SK-N-SH (cell line): ENCODE measurements around the gene CNOT4. TPM values are rescaled to one million over a fixed set of nuclear protein-coding genes. Genes with fewer than 3 reads are reported as not detected.

Experiments
- CTCF ChIA-PET: fragments of 300-600, 350-600 bp; formaldehyde crosslinking; extraction: SDS; loops from one replicate; lab custom pipeline; 2021; lab: Yijun Ruan, JAX
- POLR2A ChIA-PET: fragments of 350-600 bp; sonication (Branson Sonifier 250); formaldehyde crosslinking; extraction: SDS; loops from one replicate; lab custom pipeline; 2020; ENCODE audit warnings: antibody characterized with exemption, inconsistent platforms; lab: Yijun Ruan, JAX
- DNase-seq: peaks from one replicate; pipeline ENCODE4 v3.0.0; 2012
- H2AFZ ChIP-seq: fragments of 200-600 bp; sonication (generic); 2 replicates; pipeline ENCODE4 v1.8.1; 2016; ENCODE audit warnings: antibody characterized with exemption, mild to moderate bottlenecking, low read depth
- H3F3A ChIP-seq: fragments of 200-600 bp; sonication (generic); replicated peaks from 2 replicates; pipeline ENCODE3; 2016; ENCODE audit warnings: antibody characterized with exemption, mild to moderate bottlenecking; ENCODE audit not compliant: insufficient read depth
- H3K27ac ChIP-seq, 2 experiments: fragments of 200-500 bp in 1 of 2; fragments of 200-600 bp in 1 of 2; sonication (Bioruptor generic) in 1 of 2; sonication (generic), shearing (Covaris generic) in 1 of 2; 2 replicates each; pipeline versions ENCODE4 v1.5.1 to v1.6.1; 2014 to 2016; ENCODE audit warnings: low read depth in 2 of 2, inconsistent platforms in 1 of 2, low read length in 1 of 2, mild to moderate bottlenecking in 1 of 2, mixed read lengths in 1 of 2
- H3K27me3 ChIP-seq: fragments of 200-600 bp; sonication (generic), shearing (Covaris generic); 2 replicates; pipeline ENCODE4 v1.6.1; 2016; ENCODE audit warnings: mixed run types; ENCODE audit not compliant: insufficient read depth
- H3K36me3 ChIP-seq, 2 experiments: fragments of 200-500 bp in 1 of 2; fragments of 200-600 bp in 1 of 2; sonication (Bioruptor generic) in 1 of 2; sonication (generic) in 1 of 2; replicated peaks in 1 of 2; 2 replicates each; pipeline versions ENCODE3 to v1.5.1; 2014 to 2016; ENCODE audit warnings: low read length in 1 of 2, mild to moderate bottlenecking in 1 of 2; ENCODE audit not compliant: insufficient read depth in 2 of 2, control insufficient read depth in 1 of 2
- H3K4me1 ChIP-seq, 2 experiments: fragments of 200-500 bp in 1 of 2; fragments of 200-600 bp in 1 of 2; sonication (Bioruptor generic) in 1 of 2; sonication (generic), shearing (Covaris generic) in 1 of 2; 2 replicates each; pipeline versions ENCODE4 v1.5.1 to v1.6.1; 2014 to 2016; ENCODE audit warnings: low read depth in 1 of 2, low read length in 1 of 2, mixed run types in 1 of 2; ENCODE audit not compliant: insufficient read depth in 2 of 2, control insufficient read depth in 1 of 2
- H3K4me2 ChIP-seq: fragments of 200-600 bp; sonication (generic), shearing (Covaris generic); 2 replicates; pipeline ENCODE4 v1.6.1; 2017; ENCODE audit warnings: mixed run types
- H3K4me3 ChIP-seq, 2 experiments: fragments of 200-500 bp in 1 of 2; fragments of 200-600 bp in 1 of 2; sonication (Bioruptor generic) in 1 of 2; sonication (generic), shearing (Covaris generic) in 1 of 2; 2 replicates each; pipeline versions ENCODE4 v1.5.1 to v1.8.1; 2014 to 2016; ENCODE audit warnings: low read depth in 2 of 2, inconsistent platforms in 1 of 2, low read length in 1 of 2, mild to moderate bottlenecking in 1 of 2, mixed read lengths in 1 of 2, moderate library complexity in 1 of 2
- H3K79me2 ChIP-seq: fragments of 200-600 bp; sonication (generic); 2 replicates; pipeline ENCODE4 v1.8.1; 2017; ENCODE audit warnings: mild to moderate bottlenecking; ENCODE audit not compliant: insufficient read depth
- H3K9ac ChIP-seq: fragments of 200-600 bp; sonication (generic); 2 replicates; pipeline ENCODE4 v1.6.1; 2017; ENCODE audit warnings: mixed run types
- H3K9me2 ChIP-seq: fragments of 200-600 bp; sonication (generic); 2 replicates; pipeline ENCODE4 v1.6.1; 2017; ENCODE audit warnings: mixed run types
- H3K9me3 ChIP-seq: fragments of 200-600 bp; sonication (generic); 2 replicates; pipeline ENCODE4 v1.6.1; 2017; ENCODE audit warnings: mixed run types, mild to moderate bottlenecking, moderate library complexity
- H4K20me1 ChIP-seq: fragments of 200-600 bp; sonication (generic); 2 replicates; pipeline ENCODE4 v1.6.1; 2017; ENCODE audit warnings: mild to moderate bottlenecking, mixed run types; ENCODE audit not compliant: insufficient read depth
- CHD2 ChIP-seq: fragments of 150-350 bp; IDR thresholded peaks from 2 replicates; pipeline ENCODE4 v1.6.1; 2018; ENCODE audit warnings: low read length; ENCODE audit not compliant: partially characterized antibody
- CTCF ChIP-seq: fragments of 200-600 bp; sonication (generic); IDR thresholded peaks from 2 replicates; pipeline ENCODE4 v1.6.1; 2017; ENCODE audit warnings: antibody characterized with exemption, mild to moderate bottlenecking, moderate library complexity
- FOSL2 ChIP-seq: IDR thresholded peaks from 2 replicates; pipeline ENCODE4 v1.4.0; 2012; ENCODE audit warnings: low read depth, mild to moderate bottlenecking, moderate library complexity, borderline replicate concordance
- FOXM1 ChIP-seq: IDR thresholded peaks from 2 replicates; pipeline ENCODE4 v1.4.0; 2012; ENCODE audit warnings: low read depth, mild to moderate bottlenecking
- GATA2 ChIP-seq: sonication (generic); formaldehyde crosslinking; IDR thresholded peaks from 2 replicates; pipeline ENCODE4 v1.5.0; 2020; ENCODE audit warnings: mild to moderate bottlenecking, missing genetic modification reagents
- JUND ChIP-seq: IDR thresholded peaks from 2 replicates; pipeline ENCODE4 v1.4.0; 2012
- MAX ChIP-seq: IDR thresholded peaks from 2 replicates; pipeline ENCODE4 v1.4.0; 2012; ENCODE audit warnings: low read depth
- MEF2A ChIP-seq: IDR thresholded peaks from 2 replicates; pipeline ENCODE4 v1.4.0; 2012; ENCODE audit warnings: low read depth, borderline replicate concordance
- MXI1 ChIP-seq: IDR thresholded peaks from 2 replicates; pipeline ENCODE4 v1.6.1; 2012; ENCODE audit warnings: mild to moderate bottlenecking, low read depth, low read length, improper control_type of control experiment
- NFIC ChIP-seq: IDR thresholded peaks from 2 replicates; pipeline ENCODE4 v1.4.0; 2012; ENCODE audit warnings: borderline replicate concordance
- POLR2AphosphoS5 ChIP-seq: IDR thresholded peaks from 2 replicates; pipeline ENCODE4 v1.6.1; 2012; ENCODE audit warnings: low read depth, low read length
- RAD21 ChIP-seq: IDR thresholded peaks from 2 replicates; pipeline ENCODE4 v1.6.1; 2012; ENCODE audit warnings: mild to moderate bottlenecking, low read length
- RCOR1 ChIP-seq: fragments of 150-350 bp; IDR thresholded peaks from 2 replicates; pipeline ENCODE4 v1.6.1; 2017; ENCODE audit warnings: antibody characterized with exemption, low read length
- SIN3A ChIP-seq: IDR thresholded peaks from 2 replicates; pipeline ENCODE4 v1.6.1; 2012; ENCODE audit warnings: low read depth, mild to moderate bottlenecking, low read length, moderate library complexity, borderline replicate concordance
- TAF1 ChIP-seq: IDR thresholded peaks from 2 replicates; pipeline ENCODE4 v1.6.1; 2012; ENCODE audit warnings: low read depth, mild to moderate bottlenecking, low read length, moderate library complexity, borderline replicate concordance
- TEAD4 ChIP-seq: IDR thresholded peaks from 2 replicates; pipeline ENCODE4 v1.4.0; 2012; ENCODE audit warnings: mild to moderate bottlenecking, borderline replicate concordance; ENCODE audit not compliant: insufficient read depth
- USF1 ChIP-seq: IDR thresholded peaks from 2 replicates; pipeline ENCODE4 v1.4.0; 2012; ENCODE audit warnings: low read depth, borderline replicate concordance
- USF2 ChIP-seq: fragments of 150-350 bp; IDR thresholded peaks from 2 replicates; pipeline ENCODE4 v1.6.1; 2017; ENCODE audit warnings: antibody characterized with exemption, low read length, low read depth, borderline replicate concordance
- YY1 ChIP-seq: IDR thresholded peaks from 2 replicates; pipeline ENCODE4 v1.4.0; 2012; ENCODE audit warnings: low read depth, mild to moderate bottlenecking
- ZBTB33 ChIP-seq: IDR thresholded peaks from 2 replicates; pipeline ENCODE4 v1.4.0; 2012; ENCODE audit warnings: low read depth, borderline replicate concordance
- WGBS: methylation state at CpG from one replicate; pipeline ENCODE4 v1.1.6; 2017; ENCODE audit warnings: low lambda C conversion rate; 5-methylcytosine and 5-hydroxymethylcytosine counted together
- polyA plus RNA-seq, 3 experiments: library from polyadenylated mRNA; depleted of rRNA; stranded (reverse); fragments of >200 nt; gene quantifications; 2 replicates each; pipeline ENCODE4 v1.2.3, GENCODE V29; 2012

The CNOT4 gene
- polyA plus RNA-seq, 1 of the 3 experiments (the other 2 are of a cell fraction), result 8.0 TPM

- H3K36me3 ChIP-seq, result peaks cover 28 to 29% of the 10 kb centered on the region in 2 experiments
- peaks cover 0 to 5% of the 10 kb centered on the region in 2 experiments; a peak in 1 of 4 replicates for H3K4me1 ChIP-seq
- H3K27me3 ChIP-seq, result no peaks in the 10 kb centered on the region
- DNase-seq, result no peak
- H3K27ac ChIP-seq, result no peak overlapping the region
- no peak overlapping the region for H3K4me3 ChIP-seq
- H3K9ac ChIP-seq, result no peak overlapping the region
- no peaks in the 10 kb centered on the region for H4K20me1 ChIP-seq
- no peak overlapping the region for H3K4me2 ChIP-seq
- H2AFZ ChIP-seq, result no peak overlapping the region
- no peak for TF ChIP-seq FOXM1
- TF ChIP-seq RAD21, result no peak
- TF ChIP-seq JUND, result no peak
- TF ChIP-seq MAX, result no peak
- TF ChIP-seq MXI1, result no peak
- no peak for TF ChIP-seq USF2
- no peak for TF ChIP-seq CHD2
- no peak for TF ChIP-seq MEF2A
- TF ChIP-seq YY1, result no peak
- TF ChIP-seq ZBTB33, result no peak
- no peak for TF ChIP-seq SIN3A
- no peak for TF ChIP-seq TEAD4
- no peak for TF ChIP-seq USF1
- no peak for TF ChIP-seq RCOR1
- no peak for TF ChIP-seq CTCF
- TF ChIP-seq TAF1, result no peak
- TF ChIP-seq NFIC, result no peak
- no peak for TF ChIP-seq FOSL2
- no peak for TF ChIP-seq POLR2AphosphoS5
- TF ChIP-seq GATA2 (CRISPR knock-in tag), result no peak
- no peaks in the 10 kb centered on the region for H3K9me2 ChIP-seq
- ChIA-PET CTCF (interaction anchor here (1.0 to 2.5 kb wide), 7 partner anchors 9 to 286 kb away, joined by 3 to 18 read pairs (median 4); no protein-coding TSS in a partner anchor), POLR2A (no interaction called here)
- no peaks in the 10 kb centered on the region for H3K79me2 ChIP-seq
- H3F3A ChIP-seq, result no peaks in the 10 kb centered on the region
- 63% methylated on average over 5 of the region's 5 CpGs for WGBS
- H3K9me3 ChIP-seq, result no peaks in the 10 kb centered on the region
Observed at GRCh38 chr7:135359615-135360014, 150.3 kb downstream of the CNOT4 start.
